Urinary bladder (tissue), 4 donors: ENCODE measurements around the gene CFAP57. TPM values are rescaled to one million over a fixed set of nuclear protein-coding genes. Genes with fewer than 3 reads are reported as not detected.

Experiments
- DNase-seq: peaks from one replicate; pipeline ENCODE4 v3.0.0-alpha.2; 2015; ENCODE audit errors: extremely low spot score
- H3K27ac ChIP-seq: one replicate; pipeline ENCODE4 v1.5.1; 2013; ENCODE audit warnings: low read depth, mild to moderate bottlenecking, moderate library complexity
- H3K36me3 ChIP-seq: one replicate; pipeline ENCODE4 v1.6.1; 2013; ENCODE audit warnings: mild to moderate bottlenecking, moderate library complexity; ENCODE audit not compliant: insufficient read depth
- H3K4me1 ChIP-seq: one replicate; pipeline ENCODE4 v1.6.1; 2013; ENCODE audit warnings: mild to moderate bottlenecking, moderate library complexity; ENCODE audit not compliant: insufficient read depth
- H3K4me3 ChIP-seq: one replicate; pipeline ENCODE4 v1.5.1; 2013; ENCODE audit warnings: low read depth, low read length
- WGBS: extraction: QIAGEN DNeasy Blood & Tissue Kit; methylation state at CpG from one replicate; pipeline ENCODE4 v1.1.7; 2013; 5-methylcytosine and 5-hydroxymethylcytosine counted together
- polyA plus RNA-seq: library from polyadenylated mRNA; stranded (reverse); fragments of 200-250 nt; gene quantifications from one replicate; pipeline ENCODE4 v1.2.3, GENCODE V29; 2013
- total RNA-seq: library from RNA; depleted of rRNA; stranded (reverse); fragments of >200 nt; gene quantifications from one replicate; pipeline ENCODE4 v1.2.3, GENCODE V29; 2014
- donor health status: healthy with polysubstance abuse.
- donor health status: healthy.

CFAP57 gene
- total and polyA plus RNA-seq, 2 donors: 0.05 to 0.11 TPM

- no peak for DNase-seq
- 94% methylated on average over 5 of the region's 5 CpGs for WGBS
Observed at GRCh38 chr1:43286533-43286932, 114.4 kb downstream of the CFAP57 start.

DNA sequence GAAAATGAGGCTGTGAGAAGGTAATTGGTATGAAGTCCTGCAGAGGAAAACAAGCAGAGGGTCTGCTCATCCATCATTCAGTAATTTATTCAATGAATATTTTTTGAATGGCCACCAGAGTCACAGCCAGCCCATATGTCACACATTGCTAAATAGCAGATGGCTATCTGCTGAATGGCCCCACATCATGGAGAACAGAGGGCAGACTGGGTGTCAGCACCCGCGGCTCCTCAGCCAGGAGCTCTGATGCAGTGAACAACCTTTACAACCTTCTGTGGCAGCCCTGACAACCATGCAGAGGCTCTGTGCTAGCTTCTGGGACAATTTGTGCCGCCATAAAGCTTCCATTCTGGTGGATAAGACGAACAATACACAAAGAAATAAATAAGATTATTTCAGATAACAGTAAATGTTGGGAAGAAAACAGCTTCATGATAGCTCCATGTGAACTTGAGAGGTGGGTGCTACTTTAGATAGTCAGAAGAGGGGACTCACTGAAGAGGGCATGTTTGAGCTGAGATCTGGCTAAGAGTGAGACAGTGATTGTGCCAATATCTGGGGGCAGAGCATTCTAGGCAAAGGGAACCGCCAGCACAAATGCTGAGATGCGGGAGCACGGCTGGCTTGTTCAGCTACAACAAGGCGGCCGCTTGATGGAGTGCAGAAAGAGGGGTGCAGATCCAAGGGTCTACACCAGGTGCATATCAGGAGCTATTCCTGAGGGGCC lies 116.1 kb downstream of the CFAP57 start:
- Histone ChIP-seq H3K4me1 (no peaks in the 10 kb centered on the region), H3K27ac (no peak overlapping the region), H3K4me3 (no peak overlapping the region), H3K36me3 (no peaks in the 10 kb centered on the region)
- 89% methylated on average over 9 of the region's 9 CpGs for WGBS
- no peak for DNase-seq

More at GRCh38 chr1:43286533-43286932, 114.4 kb downstream of the CFAP57 start:
- no peak overlapping the region for H3K27ac ChIP-seq
- no peaks in the 10 kb centered on the region for H3K36me3 ChIP-seq
- no peaks in the 10 kb centered on the region for H3K4me1 ChIP-seq
- no peak overlapping the region for H3K4me3 ChIP-seq

DNA sequence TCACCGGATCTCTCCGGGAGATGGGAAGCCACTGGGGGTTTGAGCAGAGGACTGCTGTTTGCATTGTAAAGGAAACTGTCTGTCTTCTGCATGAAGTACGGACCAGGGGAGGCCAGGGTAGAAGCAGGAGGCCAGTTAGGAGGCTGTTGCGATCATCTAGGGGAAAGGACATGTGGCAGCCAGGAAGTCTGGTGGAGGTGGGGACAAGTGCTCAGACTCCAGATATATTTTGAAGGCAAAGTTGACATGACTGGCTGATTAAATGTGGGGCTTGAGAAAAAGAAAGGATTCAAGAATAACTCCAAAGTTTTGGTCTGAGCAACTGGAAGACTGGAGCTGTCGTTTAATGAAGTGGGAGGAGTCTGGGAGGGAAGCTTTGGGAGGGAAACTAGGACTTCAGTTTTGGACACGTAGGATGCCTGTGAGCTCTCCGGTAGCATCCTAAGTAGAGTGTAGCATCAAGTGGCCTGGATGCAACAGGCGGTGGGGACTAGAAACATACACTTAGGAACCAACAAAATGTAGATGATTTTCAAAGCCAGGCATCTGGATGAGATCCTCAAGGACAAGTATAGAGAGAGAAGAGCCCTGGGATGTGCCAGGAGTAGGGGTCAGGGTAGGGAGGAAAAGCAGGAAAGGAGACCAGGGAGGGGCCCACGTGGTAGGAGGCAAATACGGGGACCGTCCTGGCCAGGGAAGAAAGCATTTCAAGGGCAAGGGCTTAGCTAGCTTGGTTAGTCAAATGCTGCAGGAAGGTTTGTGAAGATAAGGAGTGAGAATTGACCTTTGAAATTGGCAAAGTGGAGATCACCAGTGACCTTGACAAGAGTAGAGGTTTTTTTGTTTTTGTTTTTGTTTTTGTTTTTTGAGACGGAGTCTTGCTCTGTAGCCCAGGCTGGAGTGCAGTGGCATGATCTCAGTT lies 116.9 kb downstream of the CFAP57 start:
- WGBS: 69% methylated on average over 12 of the region's 12 CpGs
- H3K4me3 ChIP-seq: no peak overlapping the region
- no peaks in the 10 kb centered on the region for H3K36me3 ChIP-seq
- no peaks in the 10 kb centered on the region for H3K4me1 ChIP-seq
- H3K27ac ChIP-seq: no peak overlapping the region
- DNase-seq: no peak

DNA sequence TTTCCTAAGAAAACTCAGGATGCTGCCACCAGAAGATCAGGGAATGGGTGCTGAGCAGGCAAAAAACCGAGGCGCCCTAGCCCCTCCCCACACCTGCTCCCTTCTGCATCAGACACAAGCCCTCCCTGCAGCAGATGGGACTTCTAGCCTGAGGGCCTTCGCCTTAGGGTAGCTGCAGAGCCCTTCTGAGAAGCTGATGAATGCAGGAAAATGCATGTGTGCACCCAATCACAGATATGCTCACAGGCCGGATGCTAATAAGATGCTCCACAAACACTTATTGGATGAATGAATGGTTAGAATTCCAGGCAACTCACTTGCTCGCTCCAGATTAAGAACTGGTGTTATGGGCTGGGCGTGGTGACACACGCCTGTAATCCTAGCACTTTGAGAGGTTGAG lies 120.1 kb downstream of the CFAP57 start:
- no peaks in the 10 kb centered on the region for H3K4me1 ChIP-seq
- no peak overlapping the region for H3K27ac ChIP-seq
- no peak overlapping the region for H3K4me3 ChIP-seq
- no peaks in the 10 kb centered on the region for H3K36me3 ChIP-seq
- 79% methylated on average over 7 of the region's 7 CpGs for WGBS
- DNase-seq: no peak

DNA sequence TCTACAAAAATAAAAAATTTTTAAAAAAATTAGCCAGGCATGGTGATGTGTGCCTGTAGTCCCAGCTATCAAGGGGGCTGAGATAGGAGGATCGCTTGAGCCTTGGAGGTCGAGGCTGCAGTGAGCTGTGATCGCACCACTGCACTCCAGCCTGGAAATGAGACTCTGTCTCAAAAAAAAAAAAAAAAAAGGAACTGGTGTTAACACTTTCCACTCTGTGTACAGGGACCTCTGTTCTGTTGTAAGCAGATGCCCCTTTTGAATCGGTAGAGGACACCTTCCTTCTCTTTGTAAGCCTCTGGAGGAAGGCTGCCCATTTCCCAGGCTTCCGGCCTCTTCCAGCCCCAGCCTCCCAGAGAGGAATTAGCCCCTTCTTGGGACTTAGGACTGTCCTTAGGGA lies 120.5 kb downstream of the CFAP57 start:
- H3K4me3 ChIP-seq: no peak overlapping the region
- no peak overlapping the region for H3K27ac ChIP-seq
- no peak for DNase-seq
- WGBS: 83% methylated on average over 5 of the region's 5 CpGs
- no peaks in the 10 kb centered on the region for H3K36me3 ChIP-seq
- H3K4me1 ChIP-seq: no peaks in the 10 kb centered on the region

DNA sequence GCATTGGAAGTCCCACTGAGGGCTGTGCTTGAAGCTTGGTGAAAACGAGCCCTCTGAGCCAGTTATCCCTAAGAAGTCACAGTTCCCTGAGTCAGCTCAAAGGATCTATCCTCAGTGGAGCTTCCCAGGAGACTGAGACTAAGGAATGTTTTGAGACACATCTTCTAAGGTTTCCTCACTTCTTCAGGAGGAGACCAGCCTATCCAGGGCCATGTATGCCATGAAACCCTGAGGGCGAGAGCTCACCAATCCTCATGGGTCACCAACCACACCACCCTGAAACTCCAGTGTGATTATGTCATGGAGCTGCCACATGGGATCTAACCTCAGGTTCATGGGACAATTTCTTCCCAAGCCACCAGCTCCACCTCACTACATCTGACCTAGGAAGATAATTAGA lies 121.0 kb downstream of the CFAP57 start:
- DNase-seq: no peak
- Histone ChIP-seq H3K4me3 (no peak overlapping the region), H3K27ac (no peak overlapping the region), H3K36me3 (no peaks in the 10 kb centered on the region), H3K4me1 (no peaks in the 10 kb centered on the region)
- WGBS: 88% methylated on average over 2 of the region's 2 CpGs

DNA sequence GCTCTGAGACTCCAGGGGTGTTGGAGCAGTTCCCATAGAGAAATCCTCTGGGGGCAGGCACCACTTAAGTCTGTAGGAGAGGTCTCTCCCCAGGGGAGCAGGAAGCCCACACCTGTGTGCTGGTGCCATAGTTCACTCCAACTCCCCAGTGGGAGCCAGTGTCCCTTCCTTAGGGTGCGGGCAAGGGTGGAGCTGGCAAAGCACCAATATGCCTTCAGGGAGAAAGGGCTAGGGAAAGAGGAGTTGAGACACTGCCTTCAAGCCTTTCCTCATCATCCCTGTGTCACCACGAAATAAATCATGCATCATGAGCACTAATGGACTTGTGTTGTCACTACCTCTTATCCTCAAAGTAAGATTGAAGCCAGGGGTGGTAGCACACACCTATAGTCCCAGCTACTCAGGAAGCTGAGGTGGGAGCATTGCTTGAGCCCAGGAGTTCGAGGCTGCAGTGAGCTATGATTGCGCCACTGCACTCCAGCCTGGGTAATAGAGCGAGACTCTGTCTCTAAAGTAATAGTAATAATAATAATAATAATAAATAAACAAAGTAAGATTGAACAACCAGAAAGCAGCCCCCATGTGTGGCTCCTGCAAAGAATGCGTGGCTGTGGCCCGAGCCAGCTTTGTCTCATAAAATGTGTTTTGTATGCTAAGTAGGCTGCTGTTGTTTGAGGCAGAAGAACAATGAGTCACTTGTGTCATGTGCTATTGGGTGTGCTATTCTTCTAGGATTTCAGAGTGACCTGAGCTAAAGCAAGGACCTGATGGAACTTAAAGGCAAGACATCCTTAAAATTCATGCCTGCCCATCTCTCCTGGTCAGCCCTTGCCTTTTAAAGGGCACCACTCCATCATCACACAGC lies 122.0 kb downstream of the CFAP57 start:
- 79% methylated on average over 7 of the region's 7 CpGs for WGBS
- no peak for DNase-seq
- no peaks in the 10 kb centered on the region for H3K36me3 ChIP-seq
- H3K4me1 ChIP-seq: no peaks in the 10 kb centered on the region
- H3K4me3 ChIP-seq: no peak overlapping the region
- H3K27ac ChIP-seq: no peak overlapping the region

- no peak for DNase-seq
- Histone ChIP-seq H3K27ac (no peak overlapping the region), H3K36me3 (no peaks in the 10 kb centered on the region), H3K4me1 (no peaks in the 10 kb centered on the region), H3K4me3 (no peak overlapping the region)
- 84% methylated on average over 8 of the region's 8 CpGs for WGBS
Observed at GRCh38 chr1:43294761-43295160, 122.6 kb downstream of the CFAP57 start.

DNA sequence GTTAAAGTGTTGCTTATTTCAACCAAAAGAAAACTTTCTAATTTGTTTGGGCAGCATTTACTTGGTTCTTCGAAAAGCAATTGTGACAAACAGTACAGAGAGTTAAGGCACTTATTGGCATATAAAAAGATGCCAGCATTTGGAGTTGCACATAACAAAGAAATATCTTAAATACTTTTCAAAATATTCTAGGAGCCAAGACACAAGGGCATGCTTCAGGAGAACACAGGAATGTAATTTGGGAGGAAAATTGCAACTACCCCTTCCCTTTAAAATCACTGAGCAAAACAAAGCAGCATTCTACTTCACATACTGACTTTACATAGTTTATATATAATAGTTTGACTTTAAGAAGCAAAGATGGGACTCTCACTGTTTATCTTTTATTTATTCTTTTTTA lies 124.1 kb downstream of the CFAP57 start:
- 72% methylated on average over 1 of the region's 1 CpG for WGBS
- no peak overlapping the region for H3K27ac ChIP-seq

GRCh38 chr1:43298055-43298454 lies 125.9 kb downstream of the CFAP57 start:
- no peaks in the 10 kb centered on the region for H3K4me1 ChIP-seq
- H3K27ac ChIP-seq: no peak overlapping the region
- no peak for DNase-seq
- H3K4me3 ChIP-seq: no peak overlapping the region
- WGBS: 79% methylated on average over 1 of the region's 1 CpG
- H3K36me3 ChIP-seq: no peaks in the 10 kb centered on the region

More for the DNA sequence above, 124.1 kb downstream of the CFAP57 start:
- no peaks in the 10 kb centered on the region for H3K36me3 ChIP-seq
- no peak for DNase-seq
- no peaks in the 10 kb centered on the region for H3K4me1 ChIP-seq
- H3K4me3 ChIP-seq: no peak overlapping the region

DNA sequence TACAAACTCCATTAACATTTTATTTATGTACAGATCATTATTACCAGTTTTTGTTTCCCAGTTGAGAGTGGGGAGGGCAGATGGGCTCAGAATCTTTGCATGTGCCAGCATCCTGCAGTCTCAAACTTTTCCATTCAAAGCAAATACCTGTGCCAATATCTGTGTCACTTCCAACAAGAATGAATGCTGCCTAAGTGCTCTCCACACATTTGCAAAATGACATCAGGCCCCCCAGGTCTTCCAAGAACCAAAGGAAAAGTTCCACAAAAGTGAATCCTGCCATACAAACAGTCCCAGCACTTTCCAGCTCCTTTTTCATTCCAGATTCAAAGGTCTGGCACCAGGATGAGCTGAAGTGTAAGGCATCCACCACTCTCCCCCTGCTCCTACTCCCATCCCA lies 127.0 kb downstream of the CFAP57 start:
- H3K4me1 ChIP-seq: no peaks in the 10 kb centered on the region
- H3K4me3 ChIP-seq: no peak overlapping the region
- H3K36me3 ChIP-seq: no peaks in the 10 kb centered on the region
- no peak overlapping the region for H3K27ac ChIP-seq
- DNase-seq: no peak

GRCh38 chr1:43300378-43301094 lies 128.4 kb downstream of the CFAP57 start, which contains the start of gene TIE1:
TIE1 (plus strand) TSS chr1:43300982; CDS start chr1:43301072, 90 bp downstream.
- no peak for DNase-seq
- H3K36me3 ChIP-seq: no peaks in the 10 kb centered on the region
- H3K4me1 ChIP-seq: no peaks in the 10 kb centered on the region
- no peak within 1 kb of the TSS for H3K27ac ChIP-seq
- 71% methylated on average over 10 of the region's 10 CpGs for WGBS
- no peak within 1 kb of the TSS for H3K4me3 ChIP-seq

GRCh38 chr1:43302201-43302600 lies 130.1 kb downstream of the CFAP57 start:
- DNase-seq: no peak
- Histone ChIP-seq H3K27ac (no peak overlapping the region), H3K4me1 (no peaks in the 10 kb centered on the region), H3K36me3 (no peaks in the 10 kb centered on the region), H3K4me3 (no peak overlapping the region)
- WGBS: 88% methylated on average over 1 of the region's 1 CpG
